GM06990 (cell line): Measurements from ENCODE around the gene NEU3.

ENCODE experiments used
- DNase-seq: peaks from one replicate; pipeline ENCODE4 v3.0.0-alpha.2; 2011; ENCODE audit not compliant: insufficient read length; ENCODE audit errors: extremely low read depth
- H3K27me3 ChIP-seq: replicated peaks from 2 replicates; pipeline ENCODE4 v1.6.0; 2011; ENCODE audit warnings: low read length; ENCODE audit not compliant: control insufficient read depth, insufficient read depth
- H3K36me3 ChIP-seq: 2 replicates; pipeline ENCODE4 v1.5.1; 2011; ENCODE audit warnings: low read length; ENCODE audit not compliant: control insufficient read depth, insufficient read depth
- H3K4me3 ChIP-seq: replicated peaks from 2 replicates; pipeline ENCODE4 v1.5.1; 2011; ENCODE audit warnings: low read depth, mild to moderate bottlenecking, control low read depth, low read length
- CTCF ChIP-seq: IDR thresholded peaks from 2 replicates; pipeline ENCODE4 v1.5.1; 2011; ENCODE audit warnings: low read length, control low read depth, mild to moderate bottlenecking, inconsistent platforms; ENCODE audit not compliant: insufficient read depth, poor library complexity, severe bottlenecking

Gene NEU3

GRCh38 chr11:75051043-75051442 is 62.3 kb downstream of the NEU3 start:
- DNase-seq = no peak
- TF ChIP-seq CTCF = no peak

DNA sequence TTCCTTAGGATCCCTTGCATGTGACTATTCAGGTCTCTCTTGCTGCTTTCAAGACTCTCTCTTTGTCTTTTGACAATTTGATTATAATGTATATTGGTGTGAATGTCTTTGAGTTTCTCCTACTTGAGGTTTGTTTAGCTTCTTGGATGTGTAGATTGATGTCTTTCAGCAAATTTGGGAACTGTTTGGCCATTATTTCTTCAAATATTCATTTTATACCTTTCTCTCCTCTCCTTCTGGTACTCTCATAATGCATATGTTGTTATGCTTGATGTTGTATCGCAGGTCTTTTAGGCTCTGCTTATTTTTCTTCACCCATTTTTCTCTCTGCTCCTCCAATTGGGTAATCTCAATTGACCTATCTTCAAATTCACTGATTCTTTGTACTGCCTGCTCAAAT is 63.7 kb downstream of the NEU3 start:
- no peak for DNase-seq
- no peaks in the 10 kb centered on the region for H3K27me3 ChIP-seq
- H3K36me3 ChIP-seq = no peaks in the 10 kb centered on the region
- no peak overlapping the region for H3K4me3 ChIP-seq
- TF ChIP-seq CTCF = no peak

More at GRCh38 chr11:75051043-75051442, 62.3 kb downstream of the NEU3 start:
- Histone ChIP-seq H3K36me3 (no peaks in the 10 kb centered on the region), H3K4me3 (no peak overlapping the region), H3K27me3 (no peaks in the 10 kb centered on the region)

DNA sequence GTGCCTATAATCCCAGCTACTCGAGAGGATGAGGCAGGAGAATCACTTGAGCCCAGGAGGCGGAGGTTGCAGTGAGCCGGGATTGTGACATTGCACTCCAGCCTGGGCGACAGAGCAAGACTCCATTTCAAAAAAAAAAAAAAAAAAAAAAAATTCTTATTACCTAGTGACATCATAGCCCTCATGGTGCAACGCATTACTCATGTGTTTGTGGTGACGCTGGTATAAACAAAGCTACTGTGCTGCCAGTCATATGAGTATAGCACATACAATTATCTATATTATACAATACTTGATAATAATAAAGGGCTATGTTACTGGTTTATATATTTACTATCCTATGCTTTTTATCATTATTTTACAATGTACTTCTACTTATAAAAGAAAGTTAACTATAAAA is 66.8 kb downstream of the NEU3 start:
- Histone ChIP-seq H3K27me3 (no peaks in the 10 kb centered on the region), H3K4me3 (no peak overlapping the region), H3K36me3 (no peaks in the 10 kb centered on the region)
- no peak for DNase-seq
- no peak for TF ChIP-seq CTCF

GRCh38 chr11:75056814-75057213 is 68.1 kb downstream of the NEU3 start:
- Histone ChIP-seq H3K27me3 (no peaks in the 10 kb centered on the region), H3K36me3 (no peaks in the 10 kb centered on the region), H3K4me3 (no peak overlapping the region)
- no peak for TF ChIP-seq CTCF
- no peak for DNase-seq

DNA sequence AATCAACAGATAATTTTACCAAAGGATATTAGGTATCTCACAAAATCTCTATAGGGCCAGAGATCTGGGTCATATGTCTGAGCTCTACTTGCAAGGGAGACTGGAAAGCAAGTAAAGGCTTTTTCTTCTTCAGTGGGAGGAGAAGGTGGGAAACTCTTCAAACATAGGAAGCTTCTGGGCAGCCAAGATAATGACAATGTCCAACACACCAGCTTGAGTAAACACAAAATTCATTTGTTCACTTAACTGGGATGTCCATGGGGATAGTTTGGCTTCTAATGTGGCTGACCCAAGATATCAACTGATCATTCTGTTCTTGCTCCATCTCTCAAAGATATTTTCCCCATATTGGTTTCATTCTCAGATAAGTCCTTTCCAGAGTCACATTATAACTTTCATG is 70.6 kb downstream of the NEU3 start:
- H3K27me3 ChIP-seq = no peaks in the 10 kb centered on the region
- no peak overlapping the region for H3K4me3 ChIP-seq
- no peak for TF ChIP-seq CTCF
- no peak for DNase-seq
- H3K36me3 ChIP-seq = no peaks in the 10 kb centered on the region

- no peaks in the 10 kb centered on the region for H3K36me3 ChIP-seq
- TF ChIP-seq CTCF = no peak
- H3K27me3 ChIP-seq = no peaks in the 10 kb centered on the region
- DNase-seq = no peak
- no peak overlapping the region for H3K4me3 ChIP-seq
Observed at GRCh38 chr11:75063741-75064314, 75.1 kb downstream of the NEU3 start.
